Retinal pigment epithelial cell (primary cell): ENCODE data around the gene LPAR1.

ENCODE experiments used
- DNase-seq: peaks from one replicate; pipeline ENCODE4 v3.0.0-alpha.2; 2010; ENCODE audit warnings: low read depth
- H3K4me3 ChIP-seq: 2 replicates; pipeline ENCODE4 v1.5.1; 2011; ENCODE audit warnings: mild to moderate bottlenecking, low read length, control low read depth, moderate library complexity
- TF ChIP-seq, protein P1 (sequence below): conservative IDR thresholded peaks from 2 replicates; pipeline ENCODE4 v1.5.1; 2011; ENCODE audit warnings: low read depth, low read length, control low read depth, inconsistent platforms

Gene LPAR1

DNA sequence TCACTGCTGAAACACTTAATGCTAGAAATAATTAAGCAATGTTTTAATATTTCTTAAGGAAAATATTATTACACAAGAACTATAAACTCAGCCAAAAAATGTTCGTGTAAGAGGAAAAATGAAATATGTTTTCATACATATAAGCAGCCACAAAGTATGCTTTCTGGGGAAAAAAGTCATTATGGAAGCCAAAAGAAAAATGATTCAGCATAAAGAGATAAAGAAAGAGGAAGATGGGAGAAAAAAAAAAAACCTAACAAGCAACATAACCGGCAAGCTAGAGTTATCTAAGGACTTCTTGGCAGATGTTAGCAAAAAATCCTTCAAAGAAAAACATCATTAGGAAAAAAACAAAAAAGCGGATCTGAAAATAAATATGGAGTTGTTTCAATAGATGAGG, 190.6 kb downstream of the LPAR1 start:
- no peak overlapping the region for H3K4me3 ChIP-seq
- TF ChIP-seq, protein P1, sequence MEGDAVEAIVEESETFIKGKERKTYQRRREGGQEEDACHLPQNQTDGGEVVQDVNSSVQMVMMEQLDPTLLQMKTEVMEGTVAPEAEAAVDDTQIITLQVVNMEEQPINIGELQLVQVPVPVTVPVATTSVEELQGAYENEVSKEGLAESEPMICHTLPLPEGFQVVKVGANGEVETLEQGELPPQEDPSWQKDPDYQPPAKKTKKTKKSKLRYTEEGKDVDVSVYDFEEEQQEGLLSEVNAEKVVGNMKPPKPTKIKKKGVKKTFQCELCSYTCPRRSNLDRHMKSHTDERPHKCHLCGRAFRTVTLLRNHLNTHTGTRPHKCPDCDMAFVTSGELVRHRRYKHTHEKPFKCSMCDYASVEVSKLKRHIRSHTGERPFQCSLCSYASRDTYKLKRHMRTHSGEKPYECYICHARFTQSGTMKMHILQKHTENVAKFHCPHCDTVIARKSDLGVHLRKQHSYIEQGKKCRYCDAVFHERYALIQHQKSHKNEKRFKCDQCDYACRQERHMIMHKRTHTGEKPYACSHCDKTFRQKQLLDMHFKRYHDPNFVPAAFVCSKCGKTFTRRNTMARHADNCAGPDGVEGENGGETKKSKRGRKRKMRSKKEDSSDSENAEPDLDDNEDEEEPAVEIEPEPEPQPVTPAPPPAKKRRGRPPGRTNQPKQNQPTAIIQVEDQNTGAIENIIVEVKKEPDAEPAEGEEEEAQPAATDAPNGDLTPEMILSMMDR, result no peak
- DNase-seq, result no peak

DNA sequence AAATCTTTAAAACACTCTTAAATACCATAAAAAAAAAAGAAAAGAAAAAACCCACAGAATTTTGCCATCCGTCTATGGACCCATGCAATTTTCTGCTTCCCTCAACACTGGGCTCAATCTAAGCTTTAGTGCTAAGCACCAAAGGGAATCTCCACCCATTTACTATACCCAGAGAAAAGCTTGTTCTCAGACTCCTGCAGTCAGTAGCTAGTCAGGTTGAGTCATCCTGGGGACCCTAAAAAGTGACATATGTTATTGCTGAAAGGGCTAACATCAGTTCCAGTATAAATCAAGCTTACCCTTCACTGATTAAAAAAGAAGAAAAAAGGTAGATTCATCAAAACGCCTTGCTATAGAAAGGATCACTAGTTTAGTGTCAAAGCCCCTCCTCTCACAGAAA, 192.1 kb downstream of the LPAR1 start:
- DNase-seq, result no peak
- TF ChIP-seq, protein P1, result no peak
- no peak overlapping the region for H3K4me3 ChIP-seq

GRCh38 chr9:110844121-110844520, 194.1 kb downstream of the LPAR1 start:
- DNase-seq, result no peak
- TF ChIP-seq, protein P1, result no peak
- H3K4me3 ChIP-seq, result no peak overlapping the region

- DNase-seq, result no peak
- H3K4me3 ChIP-seq, result no peak overlapping the region
- TF ChIP-seq, protein P1, result no peak
Measured at GRCh38 chr9:110842986-110843385, 195.3 kb downstream of the LPAR1 start.

DNA sequence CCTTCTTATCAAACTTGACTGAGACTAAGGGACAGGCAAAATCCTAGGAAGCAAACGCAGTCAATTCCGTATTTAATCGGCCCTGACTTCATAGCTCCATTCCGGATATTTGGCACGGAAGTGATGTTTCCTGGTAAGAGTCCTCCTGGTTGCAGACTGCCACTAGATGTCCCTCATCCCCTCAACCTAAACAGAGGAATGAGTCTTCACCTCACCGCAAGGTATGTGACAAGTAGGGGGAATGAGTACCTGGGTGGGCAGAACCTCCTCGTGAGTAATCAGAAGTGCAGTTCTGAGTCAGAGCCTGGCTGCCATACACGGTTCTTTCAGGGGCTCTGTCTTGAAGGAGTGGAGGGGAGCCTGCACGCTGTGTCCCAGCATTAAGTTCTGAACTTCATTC, 196.1 kb downstream of the LPAR1 start:
- TF ChIP-seq, protein P1, result no peak
- no peak for DNase-seq
- no peak overlapping the region for H3K4me3 ChIP-seq

DNA sequence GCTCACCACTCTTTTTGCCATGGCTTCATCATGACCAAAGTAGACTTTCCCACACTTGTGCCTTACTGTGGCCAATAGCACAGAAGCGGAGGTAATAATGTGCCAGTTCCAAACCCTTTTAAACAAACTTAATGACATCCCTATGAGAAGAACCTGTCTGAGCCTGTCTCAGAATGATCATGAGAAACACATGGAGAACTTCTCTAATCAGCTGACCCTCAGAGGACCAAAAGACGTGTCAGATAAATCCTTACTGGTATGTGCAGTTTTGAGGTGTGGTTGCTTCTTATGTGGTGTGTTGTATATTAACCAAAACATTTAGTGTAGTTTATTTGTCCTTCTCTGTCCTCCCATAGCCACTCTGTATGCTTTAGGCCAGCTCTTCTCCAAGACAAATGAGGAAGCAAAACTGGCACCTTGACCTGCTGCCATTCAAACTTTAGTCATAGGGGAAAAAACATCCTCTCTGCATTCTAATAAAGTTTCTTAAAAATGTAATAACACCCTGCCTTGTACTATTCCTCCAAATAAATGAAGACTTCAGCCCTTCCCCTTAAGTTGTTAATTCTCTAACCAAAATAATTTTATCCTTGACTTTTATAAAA, 200.8 kb downstream of the LPAR1 start:
- no peak for DNase-seq
- TF ChIP-seq, protein P1, result no peak

GRCh38 chr9:110835859-110836271, 202.4 kb downstream of the LPAR1 start:
- H3K4me3 ChIP-seq, result no peak overlapping the region
- no peak for DNase-seq
- TF ChIP-seq, protein P1, result no peak

More for the DNA sequence above, 200.8 kb downstream of the LPAR1 start:
- H3K4me3 ChIP-seq, result no peak overlapping the region
